H1 (cell line): Measurements from ENCODE around the gene SLC2A13. TPM values are rescaled to one million over a fixed set of nuclear protein-coding genes. Genes with fewer than 3 reads are reported as not detected.

Experiments
- SUZ12 ChIP-seq: fragments of 200-600 bp; sonication (generic); IDR thresholded peaks from 2 replicates; pipeline ENCODE4 v1.6.1; 2012; ENCODE audit warnings: mild to moderate bottlenecking, inconsistent platforms, low read length, moderate library complexity, mixed read lengths
- polyA plus RNA-seq, 7 experiments: library from polyadenylated mRNA; depleted of rRNA in 3 of 7; stranded (reverse) in 5 of 7; unstranded in 2 of 7; fragments of >200 nt in 5 of 7; fragments of 200-250 nt in 2 of 7; gene quantifications; 1 replicate in 5 of 7; 2 replicates in 1 of 7; 4 replicates in 1 of 7; pipeline versions ENCODE4 v1.2.1 to v1.2.3, GENCODE V29; 2011 to 2013; ENCODE audit warnings: missing spikeins in 2 of 7, mixed read lengths in 2 of 7
- total RNA-seq: library from RNA; stranded (reverse); fragmentation: NEBNext Ultra II Directional; extraction: Animal tissue kit (Norgen Biotek cat#: 25700); gene quantifications from 2 replicates; pipeline ENCODE4 v1.2.1, GENCODE V29; 2021

SLC2A13 gene
- total and polyA plus RNA-seq, 2 of the 8 experiments (the other 6 are each of a cell fraction or from before 2014, with no cell fraction given) = 2.8 to 9.6 TPM

DNA sequence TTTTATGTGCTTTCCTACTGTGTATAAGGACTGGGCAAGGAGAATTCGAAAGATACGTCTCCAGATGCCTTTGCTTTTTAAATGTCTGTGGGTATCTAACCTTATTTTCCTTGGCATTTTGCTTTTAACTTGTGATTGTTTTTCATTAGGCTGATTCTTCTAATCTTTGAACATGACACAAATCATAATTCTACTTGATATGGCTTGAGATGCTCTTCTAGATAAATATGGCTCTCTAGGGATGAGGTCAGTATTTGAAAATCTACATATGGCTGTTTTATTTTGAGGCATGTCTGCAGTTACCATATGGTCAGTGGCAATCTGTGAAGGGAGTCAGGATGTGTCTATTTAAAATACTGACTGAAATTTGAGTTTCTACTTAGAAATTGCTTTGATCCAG, 139.2 kb downstream of the SLC2A13 start (continued):
- TF ChIP-seq SUZ12 = no peak
- TF ChIP-seq, all 59 proteins: peak for 0
